Right atrium auricular region (tissue), 2 donors: Measurements from ENCODE around the gene ADAM22. TPM values are rescaled to one million over a fixed set of nuclear protein-coding genes. Genes with fewer than 3 reads are reported as not detected.
A peak's percentile ranks its signal among the peaks of the same experiment; 100 is the strongest.

Experiments used
- DNase-seq: peaks from one replicate; pipeline ENCODE4 v3.0.0-alpha.2; 2019; ENCODE audit warnings: low spot score
- H3K27ac ChIP-seq, 2 donors: fragments of 200-600 bp; sonication (generic); 1 replicate in 1 of 2; 2 replicates in 1 of 2; pipeline ENCODE4 v1.5.1; 2016 to 2019
- H3K27me3 ChIP-seq, 2 donors: fragments of 200-600 bp; sonication (generic); one replicate each; pipeline versions ENCODE4 v1.5.1 to v1.6.0; 2017 to 2019
- H3K36me3 ChIP-seq: fragments of 200-600 bp; sonication (generic); one replicate; pipeline ENCODE4 v1.5.1; 2016
- H3K4me1 ChIP-seq, 2 donors: fragments of 200-600 bp; sonication (generic); one replicate each; pipeline versions ENCODE4 v1.5.1 to v1.6.0; 2017 to 2019
- H3K4me3 ChIP-seq, 2 donors: fragments of 200-600 bp; sonication (generic); 1 replicate in 1 of 2; 2 replicates in 1 of 2; pipeline ENCODE4 v1.5.1; 2017 to 2019; ENCODE audit warnings: mild to moderate bottlenecking in 1 of 2, moderate library complexity in 1 of 2
- H3K9me3 ChIP-seq, 2 donors: fragments of 200-600 bp; sonication (generic); one replicate each; pipeline ENCODE4 v1.5.1; 2019
- total RNA-seq, 2 donors: library from RNA; depleted of rRNA; stranded (reverse); fragments of >200 nt; gene quantifications; one replicate each; pipeline ENCODE4 v1.1.0, GENCODE V29; 2016
- TF ChIP-seq, protein P1 (sequence below), 2 donors: fragments of 200-600 bp; sonication (generic); IDR thresholded peaks; one replicate each; pipeline ENCODE4 v1.5.1; 2019; ENCODE audit warnings: antibody characterized with exemption in 2 of 2

Gene ADAM22
- total RNA-seq, 2 donors from 2014 or later = 1.9 to 3.9 TPM

DNA sequence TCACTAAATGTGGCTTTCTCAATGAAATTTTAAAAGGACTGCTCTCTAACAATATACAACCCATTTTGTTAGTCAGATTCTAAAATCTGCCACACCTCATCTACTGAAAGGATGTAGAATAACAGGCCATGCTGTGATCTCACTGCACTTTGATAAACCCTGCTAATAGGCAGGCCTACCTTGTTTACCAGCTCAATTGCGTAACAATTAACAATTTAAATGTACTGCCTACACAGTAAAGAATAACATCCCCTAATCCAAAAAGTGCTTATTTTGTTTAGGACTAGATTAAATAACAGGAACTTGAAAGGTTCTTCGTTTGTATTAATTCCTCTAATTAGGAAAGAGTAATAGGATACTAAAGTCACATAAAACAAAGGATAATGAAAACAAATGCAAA lies 281.2 kb downstream of the ADAM22 start:
- Histone ChIP-seq H3K27ac (no peak overlapping the region), H3K9me3 (no peaks in the 10 kb centered on the region), H3K36me3 (peaks cover 49% of the 10 kb centered on the region)

DNA sequence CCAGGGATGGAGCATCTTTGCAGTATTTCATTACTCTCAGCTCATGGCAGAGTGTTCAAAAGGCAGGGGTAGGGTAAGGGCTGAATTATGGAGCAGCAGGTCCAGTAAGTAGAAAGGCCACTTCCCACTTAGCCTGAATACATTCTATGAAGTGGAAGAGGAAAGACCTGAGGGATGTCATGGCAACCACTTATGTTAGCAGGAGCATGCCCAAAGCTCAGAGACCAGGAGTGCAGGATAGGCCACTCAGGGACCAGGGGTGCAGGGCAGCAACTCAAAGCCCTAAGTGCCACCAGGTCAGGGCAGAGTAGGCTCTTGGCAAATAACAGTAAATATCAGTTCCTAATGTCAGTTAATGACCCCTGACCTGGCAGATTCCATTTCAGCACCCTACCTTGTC lies 282.2 kb downstream of the ADAM22 start:
- DNase-seq = no peak
- peaks cover 0 to 19% of the 10 kb centered on the region in 2 donors for H3K4me1 ChIP-seq
- H3K4me3 ChIP-seq = no peak overlapping the region
- peaks cover 42% of the 10 kb centered on the region for H3K36me3 ChIP-seq
- no peaks in the 10 kb centered on the region for H3K27me3 ChIP-seq
- H3K27ac ChIP-seq = no peak overlapping the region
- H3K9me3 ChIP-seq = no peaks in the 10 kb centered on the region
- TF ChIP-seq, protein P1, sequence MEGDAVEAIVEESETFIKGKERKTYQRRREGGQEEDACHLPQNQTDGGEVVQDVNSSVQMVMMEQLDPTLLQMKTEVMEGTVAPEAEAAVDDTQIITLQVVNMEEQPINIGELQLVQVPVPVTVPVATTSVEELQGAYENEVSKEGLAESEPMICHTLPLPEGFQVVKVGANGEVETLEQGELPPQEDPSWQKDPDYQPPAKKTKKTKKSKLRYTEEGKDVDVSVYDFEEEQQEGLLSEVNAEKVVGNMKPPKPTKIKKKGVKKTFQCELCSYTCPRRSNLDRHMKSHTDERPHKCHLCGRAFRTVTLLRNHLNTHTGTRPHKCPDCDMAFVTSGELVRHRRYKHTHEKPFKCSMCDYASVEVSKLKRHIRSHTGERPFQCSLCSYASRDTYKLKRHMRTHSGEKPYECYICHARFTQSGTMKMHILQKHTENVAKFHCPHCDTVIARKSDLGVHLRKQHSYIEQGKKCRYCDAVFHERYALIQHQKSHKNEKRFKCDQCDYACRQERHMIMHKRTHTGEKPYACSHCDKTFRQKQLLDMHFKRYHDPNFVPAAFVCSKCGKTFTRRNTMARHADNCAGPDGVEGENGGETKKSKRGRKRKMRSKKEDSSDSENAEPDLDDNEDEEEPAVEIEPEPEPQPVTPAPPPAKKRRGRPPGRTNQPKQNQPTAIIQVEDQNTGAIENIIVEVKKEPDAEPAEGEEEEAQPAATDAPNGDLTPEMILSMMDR (IDR thresholded peaks at IDR 0.05) = no peak

More for the DNA sequence above, 281.2 kb downstream of the ADAM22 start:
- DNase-seq = no peak
- no peaks in the 10 kb centered on the region for H3K27me3 ChIP-seq
- TF ChIP-seq, protein P1 (IDR thresholded peaks at IDR 0.05) = no peak
- H3K4me3 ChIP-seq = no peak overlapping the region
- H3K4me1 ChIP-seq = peaks cover 0 to 11% of the 10 kb centered on the region in 2 donors

DNA sequence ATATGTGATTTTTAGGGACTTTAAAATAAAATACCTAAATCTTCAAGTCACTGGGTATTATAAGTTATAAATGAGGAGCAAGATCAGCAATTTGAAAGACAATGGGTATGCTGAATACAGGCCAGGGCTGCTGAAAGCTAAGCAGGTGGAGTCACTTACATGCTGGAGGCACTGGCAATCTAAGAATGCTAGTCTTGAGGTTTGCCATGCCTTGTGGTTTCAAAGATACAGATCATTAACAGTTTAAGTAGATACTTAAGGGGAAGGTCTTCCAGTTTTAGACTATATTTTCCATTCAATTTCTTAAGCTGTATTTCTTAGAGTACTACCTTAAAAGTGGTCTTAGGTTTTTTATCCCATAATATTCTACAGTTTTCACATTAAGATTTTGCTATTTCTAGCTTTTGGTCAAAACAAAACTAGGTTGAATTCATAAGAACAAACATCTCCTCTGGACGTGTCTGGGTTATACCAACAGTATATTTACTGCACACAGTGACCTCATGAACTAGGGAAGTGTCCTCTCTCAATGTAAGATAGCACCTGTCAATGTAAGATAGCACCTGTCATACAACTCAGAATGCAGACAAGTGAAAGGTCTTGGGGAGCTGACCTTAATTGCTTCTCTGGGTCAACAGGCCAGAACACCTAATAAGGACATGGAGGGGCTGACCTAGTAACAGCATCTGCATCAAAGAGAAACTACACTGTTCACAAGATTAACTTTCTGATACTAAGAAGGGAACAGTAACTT lies 283.8 kb downstream of the ADAM22 start:
- TF ChIP-seq, protein P1 (IDR thresholded peaks at IDR 0.05) = no peak
- no peaks in the 10 kb centered on the region for H3K9me3 ChIP-seq
- H3K36me3 ChIP-seq = peaks cover 28% of the 10 kb centered on the region
- peaks cover 0 to 20% of the 10 kb centered on the region in 2 donors for H3K4me1 ChIP-seq
- no peak overlapping the region for H3K27ac ChIP-seq
- no peaks in the 10 kb centered on the region for H3K27me3 ChIP-seq
- no peak overlapping the region for H3K4me3 ChIP-seq
- DNase-seq = no peak

GRCh38 chr7:88218429-88218745 lies 284.3 kb downstream of the ADAM22 start:
- Histone ChIP-seq H3K4me3 (peak overlapping the region; percentile 92 to 97), H3K4me1 (peaks cover 0 to 20% of the 10 kb centered on the region in 2 donors), H3K9me3 (no peaks in the 10 kb centered on the region), H3K27ac (peak overlapping the region; percentile 92), H3K36me3 (peaks cover 28% of the 10 kb centered on the region), H3K27me3 (no peaks in the 10 kb centered on the region)
- TF ChIP-seq, protein P1 (IDR thresholded peaks at IDR 0.05) = no peak
- no peak for DNase-seq

DNA sequence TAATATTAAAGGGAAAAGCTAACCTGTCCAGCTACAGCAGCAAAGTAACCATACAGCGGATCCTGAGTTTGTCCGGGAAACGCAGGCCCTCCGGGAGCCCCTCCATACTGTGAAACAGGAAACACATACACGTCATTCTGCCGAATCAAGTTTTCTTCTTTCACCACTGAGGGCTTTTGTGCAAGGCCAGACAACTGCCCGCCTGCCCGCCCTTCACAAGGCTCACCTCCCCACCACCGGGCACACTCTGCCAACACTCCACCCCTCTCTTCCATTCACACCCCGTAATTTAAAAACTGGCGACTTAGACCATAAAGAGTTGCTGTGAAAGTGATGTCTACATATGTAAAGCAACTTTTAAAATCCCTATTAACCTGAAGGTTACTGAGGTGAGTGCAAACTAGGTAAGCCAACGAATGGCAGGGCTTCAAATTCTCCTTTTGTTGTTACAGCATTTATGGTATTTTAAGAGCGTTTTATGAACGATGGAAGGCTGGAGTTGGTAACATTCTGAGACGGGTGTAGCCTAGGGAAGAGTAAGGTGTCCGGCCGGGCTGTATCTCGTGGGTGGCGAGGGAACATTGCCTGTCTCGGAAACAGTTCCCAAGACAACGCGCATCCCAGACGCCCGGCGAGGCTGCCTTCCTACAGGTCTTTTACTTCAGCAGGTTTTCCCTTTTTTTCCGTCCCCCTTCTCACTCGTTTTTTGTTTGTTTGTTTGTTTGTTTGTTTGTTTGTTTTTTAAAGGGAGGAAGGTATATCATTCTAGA lies 285.0 kb downstream of the ADAM22 start:
- TF ChIP-seq, protein P1 (IDR thresholded peaks at IDR 0.05) = no peak
- peak; percentile 71 for DNase-seq
- H3K4me3 ChIP-seq = peak overlapping the region; percentile 92 to 97
- H3K27ac ChIP-seq = peak overlapping the region; percentile 92
- peaks cover 26% of the 10 kb centered on the region for H3K36me3 ChIP-seq
- peaks cover 0 to 20% of the 10 kb centered on the region in 2 donors for H3K4me1 ChIP-seq
- H3K27me3 ChIP-seq = no peaks in the 10 kb centered on the region
- H3K9me3 ChIP-seq = no peaks in the 10 kb centered on the region
